Subcutaneous adipose tissue (tissue), 4 donors: ENCODE data around the gene MAGI2. TPM values are rescaled to one million over a fixed set of nuclear protein-coding genes. Genes with fewer than 3 reads are reported as not detected.

ENCODE experiments used
- CTCF ChIP-seq: fragments of 450-650 bp; IDR thresholded peaks from one replicate; pipeline ENCODE4 v1.5.1; 2016; ENCODE audit warnings: low read depth, mild to moderate bottlenecking, control low read depth, antibody characterized with exemption, moderate library complexity
- total RNA-seq, 4 donors: library from RNA; depleted of rRNA; stranded (reverse); fragments of >200 nt; gene quantifications; one replicate each; pipeline ENCODE4 v1.1.0, GENCODE V29; 2016

Gene MAGI2
- total RNA-seq, 4 donors from 2014 or later = 13.7 to 22.9 (median 17.7) TPM

DNA sequence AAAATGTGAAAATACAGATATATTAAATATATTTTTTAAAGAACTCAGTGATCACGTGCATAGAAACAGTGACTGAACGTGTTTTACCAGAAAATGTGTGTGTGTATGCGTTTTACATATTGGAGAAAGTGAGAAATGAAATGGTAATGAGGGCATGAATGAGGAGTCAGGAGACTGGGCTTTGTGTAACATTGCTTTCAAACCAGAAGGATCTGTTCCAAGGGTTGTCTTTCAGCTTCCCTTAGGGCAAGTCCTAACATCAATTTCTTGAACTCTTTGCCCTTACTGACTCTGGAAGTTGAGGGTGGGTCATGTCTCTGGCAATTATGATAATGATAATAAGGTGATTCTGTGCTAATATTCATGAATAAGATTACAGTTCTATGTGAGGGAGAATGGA is 1097.6 kb downstream of the MAGI2 start:
- TF ChIP-seq CTCF = no peak

GRCh38 chr7:78350926-78351325 is 1102.5 kb downstream of the MAGI2 start:
- TF ChIP-seq CTCF = no peak

DNA sequence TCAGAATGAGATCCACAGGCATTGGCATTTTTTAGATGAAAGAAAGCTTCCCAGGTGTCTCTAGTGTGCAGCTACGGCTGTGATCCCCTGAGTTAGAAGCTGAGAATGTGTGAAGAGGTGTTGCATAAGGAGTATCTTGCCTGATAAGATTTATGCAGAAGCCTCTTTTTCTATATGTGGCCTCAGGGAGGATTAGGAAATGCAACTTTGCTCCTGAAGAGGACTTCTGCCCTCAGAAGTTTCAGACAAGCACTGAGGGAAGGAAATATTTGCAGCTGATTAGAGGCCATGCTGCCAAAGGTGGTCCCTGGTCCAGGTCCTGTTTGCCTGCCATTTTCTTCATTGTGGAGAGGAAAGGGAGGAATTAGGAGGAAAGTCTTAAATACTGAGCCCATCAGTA is 1103.1 kb downstream of the MAGI2 start:
- no peak for TF ChIP-seq CTCF

- no peak for TF ChIP-seq CTCF
Observed at GRCh38 chr7:78346827-78347226, 1106.6 kb downstream of the MAGI2 start.

DNA sequence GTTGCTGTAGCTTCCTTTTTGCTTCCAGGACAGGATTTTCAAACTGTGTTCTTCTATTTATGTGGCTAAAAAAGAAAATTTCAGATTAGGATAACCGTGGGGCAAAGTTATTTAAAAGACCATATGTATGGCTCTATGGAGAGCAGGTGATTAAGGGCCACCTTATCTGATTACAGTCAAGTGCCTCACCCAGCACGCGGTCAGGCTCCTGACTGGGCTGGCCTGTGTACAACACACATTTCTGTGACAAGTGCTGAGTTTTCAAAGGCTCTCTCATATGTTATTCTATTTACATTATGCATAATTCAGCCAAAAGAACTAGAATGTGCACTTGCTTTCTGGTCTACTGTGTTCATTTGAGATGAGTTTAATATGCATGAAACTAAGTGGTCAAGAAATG is 1107.5 kb downstream of the MAGI2 start:
- TF ChIP-seq CTCF = no peak

- no peak for TF ChIP-seq CTCF
Observed at GRCh38 chr7:78345293-78345911, 1108.1 kb downstream of the MAGI2 start.

- TF ChIP-seq CTCF = no peak
Observed at GRCh38 chr7:78334426-78334825, 1119.0 kb downstream of the MAGI2 start.
